HepG2 (cell line): ENCODE measurements around the gene DNAJC1. TPM values are rescaled to one million over a fixed set of nuclear protein-coding genes. Genes with fewer than 3 reads are reported as not detected.

Experiments
- ATAC-seq: fragments of 200-7000 bp; cut with Tn5 transposase; 3 replicates; pipeline ENCODE4 v1.9.1; 2020; ENCODE audit warnings: mild to moderate bottlenecking, moderate library complexity
- BruUV-seq: library from RNA; stranded (reverse); fragments of 400-500 nt; replicated peaks from 2 replicates; lab custom pipeline; 2021; lab: Mats Ljungman, UMichigan
- CTCF ChIA-PET: fragments of 300-600 bp; formaldehyde crosslinking; extraction: SDS; loops from one replicate; lab custom pipeline; 2021; ENCODE audit warnings: low total read pairs, inconsistent platforms, low intra/inter-chr PET ratio; lab: Yijun Ruan, JAX
- POLR2A ChIA-PET: fragments of 350-600 bp; sonication (Branson Sonifier 250); formaldehyde crosslinking; loops from one replicate; lab custom pipeline; 2020; ENCODE audit warnings: antibody characterized with exemption, inconsistent platforms; lab: Yijun Ruan, JAX
- DNase-seq: peaks from one replicate; pipeline ENCODE4 v3.0.0-alpha.2; 2015; ENCODE audit warnings: low spot score
- FAIRE-seq: peaks from 3 replicates; lab custom pipeline; 2011; peaks lifted over from hg19 to GRCh38; lab: Jason Lieb, UNC
- H2AFZ ChIP-seq: one replicate; pipeline ENCODE4 v1.6.1; 2011; ENCODE audit warnings: low read length, inconsistent platforms
- H3K27ac ChIP-seq: fragments of 300-600 bp; 3 replicates; pipeline ENCODE4 v1.8.0; 2011; ENCODE audit warnings: mixed run types, mild to moderate bottlenecking, mixed read lengths, low read length, inconsistent platforms; ENCODE audit not compliant: insufficient read depth; ENCODE audit errors: extremely low read length
- H3K27me3 ChIP-seq, 2 experiments: fragments of 200-600 bp in 1 of 2; 2 replicates in 1 of 2; 3 replicates in 1 of 2; pipeline versions ENCODE4 v1.6.0 to v1.8.0; 2011; ENCODE audit warnings: low read length in 2 of 2, mild to moderate bottlenecking in 2 of 2, moderate library complexity in 2 of 2, inconsistent platforms in 1 of 2; ENCODE audit not compliant: insufficient read depth in 2 of 2, control insufficient read depth in 1 of 2
- H3K36me3 ChIP-seq, 2 experiments: fragments of 200-600 bp in 1 of 2; replicated peaks in 1 of 2; 2 replicates in 1 of 2; 3 replicates in 1 of 2; pipeline versions ENCODE4 v1.5.1 to v1.8.0; 2011; ENCODE audit warnings: low read length in 2 of 2, inconsistent platforms in 1 of 2; ENCODE audit not compliant: insufficient read depth in 2 of 2, control insufficient read depth in 1 of 2
- H3K4me1 ChIP-seq: 2 replicates; pipeline ENCODE4 v1.5.1; 2012; ENCODE audit warnings: low read length, inconsistent platforms; ENCODE audit not compliant: insufficient read depth
- H3K4me2 ChIP-seq: 2 replicates; pipeline ENCODE4 v1.6.0; 2011; ENCODE audit warnings: low read depth, low read length, inconsistent platforms
- H3K4me3 ChIP-seq, 3 experiments: fragments of 200-600 bp in 1 of 3; sonication (generic), shearing (Covaris generic) in 1 of 3; replicated peaks in 1 of 3; 2 replicates each; pipeline ENCODE4 v1.5.1; 2011 to 2016; ENCODE audit warnings: low read length in 3 of 3, inconsistent platforms in 2 of 3, low read depth in 2 of 3, mild to moderate bottlenecking in 2 of 3, control low read depth in 1 of 3, mixed read lengths in 1 of 3; ENCODE audit not compliant: insufficient read depth in 1 of 3
- H3K79me2 ChIP-seq: one replicate; pipeline ENCODE4 v1.6.1; 2011; ENCODE audit warnings: low read length, inconsistent platforms; ENCODE audit not compliant: insufficient read depth
- H3K9ac ChIP-seq: 2 replicates; pipeline ENCODE4 v1.6.0; 2011; ENCODE audit warnings: mild to moderate bottlenecking, low read depth, low read length, inconsistent platforms; ENCODE audit not compliant: insufficient read depth
- H3K9me3 ChIP-seq: 2 replicates; pipeline ENCODE4 v1.5.1; 2012; ENCODE audit warnings: mild to moderate bottlenecking, low read length
- H4K20me1 ChIP-seq: 2 replicates; pipeline ENCODE4 v1.6.0; 2011; ENCODE audit warnings: inconsistent platforms, mild to moderate bottlenecking, low read length, moderate library complexity; ENCODE audit not compliant: insufficient read depth
- MAFF ChIP-seq: IDR thresholded peaks from 2 replicates; pipeline ENCODE4 v1.6.1; 2011; ENCODE audit warnings: low read depth, low read length, improper control_type of control experiment
- MAFK ChIP-seq, 2 experiments: IDR thresholded peaks in 1 of 2; conservative IDR thresholded peaks in 1 of 2; 2 replicates each; pipeline ENCODE4 v1.6.1; 2011; ENCODE audit warnings: improper control_type of control experiment in 2 of 2, low read length in 2 of 2
- PATZ1 ChIP-seq: sonication (generic); formaldehyde crosslinking; IDR thresholded peaks from 2 replicates; pipeline ENCODE4 v1.4.0; 2020; ENCODE audit warnings: missing genetic modification reagents
- ZFX ChIP-seq: sonication (generic); formaldehyde crosslinking; IDR thresholded peaks from 2 replicates; pipeline ENCODE4 v1.4.0; 2020; ENCODE audit warnings: mild to moderate bottlenecking, low read depth, missing genetic modification reagents, moderate library complexity
- WGBS: methylation state at CpG from one replicate; pipeline ENCODE4 v1.1.6; 2017; ENCODE audit warnings: low lambda C conversion rate; 5-methylcytosine and 5-hydroxymethylcytosine counted together
- in situ Hi-C: cut with HindIII; loops from 2 replicates; pipeline ENCODE4 v1.10.0; 2017; ENCODE audit warnings: low pct_unique_long_range_greater_than_20kb; ENCODE audit not compliant: extremely low pct_ligation_motif_present
- intact Hi-C: fragments of 100-400 bp; cut with micrococcal nuclease; formaldehyde crosslinking; loops from one replicate; pipeline ENCODE4 v1.10.0; 2022; ENCODE audit not compliant: unreplicated experiment
- polyA plus RNA-seq, 8 experiments: library from polyadenylated mRNA; depleted of rRNA in 3 of 8; stranded (reverse) in 7 of 8; unstranded in 1 of 8; fragments of >200 nt; fragmentation: Illumina TruSeq in 4 of 8; extraction: Trizol in 4 of 8; gene quantifications; 2 replicates each; pipeline versions ENCODE4 v1.2.1 to v1.2.3, GENCODE V29; 2011 to 2016; ENCODE audit warnings: low read depth in 4 of 8, missing spikeins in 1 of 8, mixed read lengths in 1 of 8; ENCODE audit not compliant: insufficient read depth in 1 of 8
- total RNA-seq, 5 experiments: library from RNA; depleted of rRNA; stranded (reverse); fragments of >200 nt; fragmentation: Illumina TruSeq; extraction: Trizol; gene quantifications; 2 replicates each; pipeline ENCODE4 v1.2.3, GENCODE V29; 2016; ENCODE audit warnings: low read depth in 1 of 5

DNAJC1 gene
- total and polyA plus RNA-seq, 2 of the 13 experiments (the other 11 are each of a cell fraction or from before 2014, with no cell fraction given), result 9.9 to 16.6 TPM

GRCh38 chr10:21924511-21924910, 79.0 kb downstream of the DNAJC1 start:
- no peak for ATAC-seq
- Histone ChIP-seq H3K27ac (no peak overlapping the region), H3K79me2 (no peaks in the 10 kb centered on the region), H4K20me1 (no peaks in the 10 kb centered on the region), H3K36me3 (no peaks in the 10 kb centered on the region), H2AFZ (no peak overlapping the region), H3K9ac (no peak overlapping the region), H3K27me3 (no peaks in the 10 kb centered on the region), H3K4me1 (peaks cover 15% of the 10 kb centered on the region), H3K9me3 (no peaks in the 10 kb centered on the region), H3K4me2 (no peak overlapping the region), H3K4me3 (no peak overlapping the region)
- BruUV-seq, result no TSS peak
- no peak for DNase-seq
- POLR2A ChIA-PET, result no interaction called here
- FAIRE-seq, result peak; percentile 15
- TF ChIP-seq ZFX, result no peak
- CTCF ChIA-PET, result no interaction called here
- intact Hi-C loops, result no loop called here
- in situ Hi-C loops, result no loop called here

GRCh38 chr10:21920633-21921032, 82.9 kb downstream of the DNAJC1 start:
- 96% methylated on average over 3 of the region's 3 CpGs for WGBS
- ChIA-PET POLR2A (no interaction called here), CTCF (no interaction called here)
- DNase-seq, result no peak
- Histone ChIP-seq H3K36me3 (no peaks in the 10 kb centered on the region), H3K9me3 (no peaks in the 10 kb centered on the region), H3K9ac (no peak overlapping the region), H3K4me3 (no peak overlapping the region), H3K4me2 (no peak overlapping the region), H3K27ac (no peak overlapping the region), H4K20me1 (no peaks in the 10 kb centered on the region), H3K4me1 (no peaks in the 10 kb centered on the region), H3K79me2 (no peaks in the 10 kb centered on the region), H2AFZ (no peak overlapping the region), H3K27me3 (no peaks in the 10 kb centered on the region)
- no TSS peak for BruUV-seq
- FAIRE-seq, result no peak
- in situ Hi-C loops, result no loop called here
- intact Hi-C loops, result no loop called here
- TF ChIP-seq MAFK (conservative IDR thresholded peaks at IDR 0.05 in 1 of 2, IDR thresholded peaks at IDR 0.05 in 1 of 2; ENCODE audit: low read length in 2 of 2), result peak; percentile 13 to 48; a peak in 2 of 4 replicates
- 0 out of 2 replicates have a peak, but pooled peaks have one; percentile 7 for TF ChIP-seq MAFF
- TF ChIP-seq PATZ1 (CRISPR knock-in tag), result no peak
- no peak for ATAC-seq
